ENCODE measurements around the gene ARL2BP.

The ARL2BP gene

GRCh38 chr16:57208926-57209325, 36.1 kb upstream of the ARL2BP start:
- no peak for DNase-seq (ENCODE audit: low spot score)
- Histone ChIP-seq H3K27ac (no peak overlapping the region), H3K4me3 (no peak overlapping the region)
- TF ChIP-seq CTCF (IDR thresholded peaks at IDR 0.05): no peak

GRCh38 chr16:57209780-57210179, 35.3 kb upstream of the ARL2BP start:
- TF ChIP-seq CTCF (IDR thresholded peaks at IDR 0.05): no peak
- no peak overlapping the region for H3K4me3 ChIP-seq
- DNase-seq (ENCODE audit: low spot score): no peak
- H3K27ac ChIP-seq: no peak overlapping the region

- TF ChIP-seq CTCF (IDR thresholded peaks at IDR 0.05): no peak
- no peak for DNase-seq (ENCODE audit: low spot score)
- Histone ChIP-seq H3K27ac (no peak overlapping the region), H3K4me3 (no peak overlapping the region)
Measured at GRCh38 chr16:57213462-57213861, 31.6 kb upstream of the ARL2BP start.

- TF ChIP-seq CTCF (IDR thresholded peaks at IDR 0.05): no peak
- DNase-seq (ENCODE audit: low spot score): no peak
- Histone ChIP-seq H3K4me3 (no peak overlapping the region), H3K27ac (no peak overlapping the region)
Measured at GRCh38 chr16:57216968-57217367, 28.1 kb upstream of the ARL2BP start.

GRCh38 chr16:57223057-57223456, 22.0 kb upstream of the ARL2BP start:
- H3K4me3 ChIP-seq: no peak overlapping the region
- no peak for TF ChIP-seq CTCF (IDR thresholded peaks at IDR 0.05)
- H3K27ac ChIP-seq: no peak overlapping the region

GRCh38 chr16:57224651-57225335, 20.3 kb upstream of the ARL2BP start:
- DNase-seq (ENCODE audit: low spot score): no peak
- Histone ChIP-seq H3K4me3 (no peak overlapping the region), H3K27ac (no peak overlapping the region)
- no peak for TF ChIP-seq CTCF (IDR thresholded peaks at IDR 0.05)

More at GRCh38 chr16:57223057-57223456, 22.0 kb upstream of the ARL2BP start:
- no peak for DNase-seq (ENCODE audit: low spot score)

GRCh38 chr16:57225978-57226377, 19.1 kb upstream of the ARL2BP start:
- no peak for DNase-seq (ENCODE audit: low spot score)
- H3K4me3 ChIP-seq: no peak overlapping the region
- TF ChIP-seq CTCF (IDR thresholded peaks at IDR 0.05): no peak
- no peak overlapping the region for H3K27ac ChIP-seq

All from coronary artery (tissue), 2 donors.